Measurements from ENCODE around the gene ADAT1.
"Not testable (repeated sequence)": the region's sequence is repeated elsewhere in the genome, so short reads cannot be mapped to it uniquely, and the experiment has no call there.

ADAT1 gene

DNA sequence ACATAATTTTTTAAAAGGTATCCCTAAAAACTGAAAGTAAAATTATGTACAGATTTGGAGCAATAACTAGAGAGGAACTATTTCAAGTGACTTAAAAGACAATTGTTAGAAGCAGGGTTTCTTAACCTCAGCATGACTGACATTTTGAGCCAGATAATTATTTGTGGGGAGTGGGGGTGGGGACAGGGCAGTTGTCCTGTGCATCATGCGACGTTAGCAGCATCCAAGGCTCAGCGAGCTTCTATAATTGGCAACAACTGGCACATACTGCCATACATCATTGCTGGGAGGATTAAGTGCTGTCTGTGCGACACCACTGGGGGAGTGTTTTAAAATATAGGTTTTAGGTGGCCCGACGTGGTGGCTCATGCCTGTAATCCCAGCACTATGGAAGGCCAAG is 29.8 kb downstream of the ADAT1 start:
- no peaks in the 10 kb centered on the region for H3K4me1 ChIP-seq (ENCODE audit: low read length)
- no peaks in the 10 kb centered on the region for H3K9me3 ChIP-seq (replicated peaks; ENCODE audit: insufficient read depth, low read length)
- H3K4me2 ChIP-seq (ENCODE audit: low read depth, low read length), result no peak overlapping the region
- H3K36me3 ChIP-seq (replicated peaks; ENCODE audit: insufficient read depth, low read length), result no peaks in the 10 kb centered on the region
- H3K4me3 ChIP-seq (ENCODE audit: low read length), result no peak overlapping the region
- H3K9ac ChIP-seq (ENCODE audit: low read length), result no peak overlapping the region
- no peak overlapping the region for H2AFZ ChIP-seq (ENCODE audit: low read length)
- H3K9me2 ChIP-seq (replicated peaks; ENCODE audit: insufficient read depth, low read length), result no peaks in the 10 kb centered on the region
- no peak for DNase-seq
- H3K79me2 ChIP-seq (ENCODE audit: low read length), result no peaks in the 10 kb centered on the region
- H3F3A ChIP-seq (ENCODE audit: insufficient read depth, low read length), result no peaks in the 10 kb centered on the region
- no peak overlapping the region for H3K27ac ChIP-seq (ENCODE audit: low read length)
- H3K27me3 ChIP-seq (replicated peaks; ENCODE audit: insufficient read depth, low read length), result no peaks in the 10 kb centered on the region
- no peak for TF ChIP-seq CTCF (IDR thresholded peaks at IDR 0.05; ENCODE audit: low read length)
- no peak for TF ChIP-seq EZH2 (optimal IDR thresholded peaks at IDR 0.05; ENCODE audit: low read depth, low read length)
- no peak for TF ChIP-seq EZH2phosphoT487 (IDR thresholded peaks at IDR 0.05; ENCODE audit: low read length)
- no peaks in the 10 kb centered on the region for H4K20me1 ChIP-seq (ENCODE audit: insufficient read depth, low read length)

GRCh38 chr16:75591927-75592326 is 31.2 kb downstream of the ADAT1 start:
- not testable (repeated sequence) for H3K4me1 ChIP-seq (ENCODE audit: low read length); H3K79me2 ChIP-seq (ENCODE audit: low read length); H3K4me3 ChIP-seq (ENCODE audit: low read length); H3F3A ChIP-seq (ENCODE audit: insufficient read depth, low read length); H4K20me1 ChIP-seq (ENCODE audit: insufficient read depth, low read length); DNase-seq; H3K27ac ChIP-seq (ENCODE audit: low read length); H3K9me2 ChIP-seq (replicated peaks; ENCODE audit: insufficient read depth, low read length); H3K9ac ChIP-seq (ENCODE audit: low read length); H3K9me3 ChIP-seq (replicated peaks; ENCODE audit: insufficient read depth, low read length); H3K4me2 ChIP-seq (ENCODE audit: low read depth, low read length); H2AFZ ChIP-seq (ENCODE audit: low read length); H3K27me3 ChIP-seq (replicated peaks; ENCODE audit: insufficient read depth, low read length); H3K36me3 ChIP-seq (replicated peaks; ENCODE audit: insufficient read depth, low read length)

DNA sequence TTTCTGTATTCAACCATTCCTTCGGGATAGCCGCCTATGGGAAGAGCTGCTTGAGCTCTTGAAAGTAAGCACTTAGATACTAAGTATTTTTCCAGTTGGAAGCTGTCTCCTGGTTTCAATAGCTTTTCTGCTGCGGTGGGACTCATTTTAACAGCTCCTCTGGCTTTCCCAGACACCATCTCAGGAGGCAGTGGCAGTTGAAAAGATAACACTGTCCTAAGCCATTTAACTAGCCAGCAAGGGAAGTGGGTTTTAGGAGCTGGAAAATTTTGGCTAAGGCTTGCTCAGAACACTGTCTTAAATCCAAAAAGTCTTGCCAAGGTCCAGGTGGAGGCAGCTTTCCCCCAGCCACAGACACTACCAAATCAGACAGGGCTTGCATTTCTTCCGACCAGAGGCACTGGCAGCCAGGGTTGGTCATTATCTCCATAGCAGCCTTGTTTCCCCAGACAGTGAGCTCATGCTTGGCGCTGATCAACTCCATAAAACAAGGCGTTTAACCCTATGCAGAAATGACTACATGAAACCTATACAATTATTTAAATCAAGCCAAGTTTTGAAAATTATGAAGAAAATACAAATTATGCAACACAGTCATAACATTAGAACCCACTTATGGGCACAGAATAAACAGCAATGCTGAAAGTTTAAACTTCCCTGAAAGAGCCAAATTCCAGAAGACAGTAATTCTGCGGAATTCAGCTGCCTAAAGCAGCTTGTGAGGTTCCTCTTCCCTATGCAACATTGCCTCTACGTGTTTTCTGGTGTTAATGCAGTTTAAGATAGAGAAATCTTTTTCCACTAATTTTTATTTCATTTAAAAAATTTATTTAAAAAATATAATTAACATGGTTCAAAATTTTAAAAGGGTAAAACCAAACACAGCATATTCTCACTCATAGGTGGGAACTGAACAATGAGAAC is 31.9 kb downstream of the ADAT1 start:
- no peaks in the 10 kb centered on the region for H3K9me3 ChIP-seq (replicated peaks; ENCODE audit: insufficient read depth, low read length)
- H3K36me3 ChIP-seq (replicated peaks; ENCODE audit: insufficient read depth, low read length), result no peaks in the 10 kb centered on the region
- no peak overlapping the region for H3K4me2 ChIP-seq (ENCODE audit: low read depth, low read length)
- no peak for DNase-seq
- H3K27me3 ChIP-seq (replicated peaks; ENCODE audit: insufficient read depth, low read length), result no peaks in the 10 kb centered on the region
- H3K9me2 ChIP-seq (replicated peaks; ENCODE audit: insufficient read depth, low read length), result no peaks in the 10 kb centered on the region
- H3K4me3 ChIP-seq (ENCODE audit: low read length), result no peak overlapping the region
- TF ChIP-seq CTCF (IDR thresholded peaks at IDR 0.05; ENCODE audit: low read length), result no peak
- TF ChIP-seq EZH2 (optimal IDR thresholded peaks at IDR 0.05; ENCODE audit: low read depth, low read length), result no peak
- TF ChIP-seq EZH2phosphoT487 (IDR thresholded peaks at IDR 0.05; ENCODE audit: low read length), result no peak
- no peak overlapping the region for H2AFZ ChIP-seq (ENCODE audit: low read length)
- H3K79me2 ChIP-seq (ENCODE audit: low read length), result no peaks in the 10 kb centered on the region
- no peaks in the 10 kb centered on the region for H3F3A ChIP-seq (ENCODE audit: insufficient read depth, low read length)
- H3K9ac ChIP-seq (ENCODE audit: low read length), result no peak overlapping the region
- no peaks in the 10 kb centered on the region for H3K4me1 ChIP-seq (ENCODE audit: low read length)
- no peak overlapping the region for H3K27ac ChIP-seq (ENCODE audit: low read length)
- no peaks in the 10 kb centered on the region for H4K20me1 ChIP-seq (ENCODE audit: insufficient read depth, low read length)

DNA sequence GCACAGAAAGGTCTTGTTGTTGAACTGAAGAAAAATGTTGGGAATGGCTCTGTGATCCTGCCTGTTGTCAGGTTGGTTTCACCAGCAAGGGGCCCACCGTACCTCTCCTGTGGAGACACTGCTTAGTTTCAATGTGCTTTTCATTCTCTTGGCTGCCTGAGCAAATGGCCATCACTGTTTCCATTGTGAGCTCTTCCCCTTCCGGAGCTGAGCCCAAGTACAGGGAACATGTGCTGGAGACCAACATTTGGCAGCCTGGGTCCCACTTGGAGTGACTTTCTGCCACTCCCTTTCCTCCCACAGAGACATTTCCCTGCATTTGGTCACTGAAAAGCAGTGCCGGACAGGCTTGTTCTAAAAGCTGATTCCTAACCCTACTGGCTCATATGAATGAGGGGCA is 33.8 kb downstream of the ADAT1 start:
- no peaks in the 10 kb centered on the region for H3K79me2 ChIP-seq (ENCODE audit: low read length)
- no peak overlapping the region for H3K9ac ChIP-seq (ENCODE audit: low read length)
- no peak overlapping the region for H3K4me3 ChIP-seq (ENCODE audit: low read length)
- no peaks in the 10 kb centered on the region for H3K9me2 ChIP-seq (replicated peaks; ENCODE audit: insufficient read depth, low read length)
- H4K20me1 ChIP-seq (ENCODE audit: insufficient read depth, low read length), result no peaks in the 10 kb centered on the region
- no peaks in the 10 kb centered on the region for H3K36me3 ChIP-seq (replicated peaks; ENCODE audit: insufficient read depth, low read length)
- H3K4me1 ChIP-seq (ENCODE audit: low read length), result no peaks in the 10 kb centered on the region
- no peaks in the 10 kb centered on the region for H3F3A ChIP-seq (ENCODE audit: insufficient read depth, low read length)
- H3K27me3 ChIP-seq (replicated peaks; ENCODE audit: insufficient read depth, low read length), result no peaks in the 10 kb centered on the region
- no peak overlapping the region for H2AFZ ChIP-seq (ENCODE audit: low read length)
- H3K27ac ChIP-seq (ENCODE audit: low read length), result no peak overlapping the region
- no peak overlapping the region for H3K4me2 ChIP-seq (ENCODE audit: low read depth, low read length)
- H3K9me3 ChIP-seq (replicated peaks; ENCODE audit: insufficient read depth, low read length), result no peaks in the 10 kb centered on the region
- TF ChIP-seq EZH2 (optimal IDR thresholded peaks at IDR 0.05; ENCODE audit: low read depth, low read length) (no peak), EZH2phosphoT487 (IDR thresholded peaks at IDR 0.05; ENCODE audit: low read length) (no peak), CTCF (IDR thresholded peaks at IDR 0.05; ENCODE audit: low read length) (no peak)
- no peak for DNase-seq

Data from MM.1S (cell line).